Hepatocyte (in vitro differentiated cells): ENCODE results near the gene ATP8B4. TPM values are rescaled to one million over a fixed set of nuclear protein-coding genes. Genes with fewer than 3 reads are reported as not detected.

Source experiments
- DNase-seq: peaks from one replicate; pipeline ENCODE4 v3.0.0-alpha.2; 2016; ENCODE audit warnings: low spot score
- H2AFZ ChIP-seq: fragments of 200-600 bp; sonication (generic); 2 replicates; pipeline ENCODE4 v1.6.0; 2016; ENCODE audit warnings: antibody characterized with exemption, mild to moderate bottlenecking
- H3K27ac ChIP-seq: fragments of 200-600 bp; sonication (generic); 2 replicates; pipeline ENCODE4 v1.5.1; 2016; ENCODE audit warnings: mild to moderate bottlenecking
- H3K27me3 ChIP-seq: fragments of 200-600 bp; sonication (generic); 2 replicates; pipeline ENCODE4 v1.6.1; 2016
- H3K36me3 ChIP-seq: fragments of 200-600 bp; sonication (generic); replicated peaks from 2 replicates; pipeline ENCODE4 v1.5.1; 2016; ENCODE audit warnings: low read depth; ENCODE audit not compliant: insufficient read depth
- H3K4me1 ChIP-seq: fragments of 200-600 bp; sonication (generic); 2 replicates; pipeline ENCODE4 v1.5.1; 2016; ENCODE audit warnings: mild to moderate bottlenecking, moderate library complexity; ENCODE audit not compliant: insufficient read depth
- H3K4me2 ChIP-seq: fragments of 200-600 bp; sonication (generic); 2 replicates; pipeline ENCODE4 v1.6.0; 2016
- H3K4me3 ChIP-seq: fragments of 200-600 bp; sonication (generic); 2 replicates; pipeline ENCODE4 v1.5.1; 2016; ENCODE audit warnings: mild to moderate bottlenecking
- H3K79me2 ChIP-seq: fragments of 200-600 bp; sonication (generic); 2 replicates; pipeline ENCODE4 v1.6.0; 2017; ENCODE audit warnings: mild to moderate bottlenecking
- H3K9me2 ChIP-seq: fragments of 200-600 bp; sonication (generic); replicated peaks from 2 replicates; pipeline ENCODE4 v1.6.0; 2017; ENCODE audit warnings: mild to moderate bottlenecking; ENCODE audit not compliant: insufficient read depth
- H3K9me3 ChIP-seq: fragments of 200-600 bp; sonication (generic); 2 replicates; pipeline ENCODE4 v1.5.1; 2016; ENCODE audit warnings: low read depth, mild to moderate bottlenecking
- H4K20me1 ChIP-seq: fragments of 200-600 bp; sonication (generic); 2 replicates; pipeline ENCODE4 v1.6.0; 2016; ENCODE audit warnings: mild to moderate bottlenecking; ENCODE audit not compliant: insufficient read depth, poor library complexity, severe bottlenecking
- CTCF ChIP-seq: fragments of 200-600 bp; sonication (generic); IDR thresholded peaks from 2 replicates; pipeline ENCODE4 v1.5.1; 2016; ENCODE audit warnings: antibody characterized with exemption, mild to moderate bottlenecking; ENCODE audit not compliant: poor library complexity
- EZH2 ChIP-seq: fragments of 200-600 bp; sonication (generic); IDR thresholded peaks from 2 replicates; pipeline ENCODE4 v1.6.1; 2016; ENCODE audit warnings: antibody characterized with exemption, mild to moderate bottlenecking, borderline replicate concordance
- EZH2phosphoT487 ChIP-seq: fragments of 200-600 bp; sonication (generic); IDR thresholded peaks from one replicate; pipeline ENCODE4 v1.6.1; 2018; ENCODE audit warnings: antibody characterized with exemption, mild to moderate bottlenecking, low read depth, moderate library complexity; ENCODE audit not compliant: unreplicated experiment, severe bottlenecking
- WGBS: methylation state at CpG from one replicate; pipeline ENCODE4 v1.1.6; 2016; ENCODE audit warnings: low lambda C conversion rate; ENCODE audit errors: missing lambda C conversion rate; 5-methylcytosine and 5-hydroxymethylcytosine counted together
- polyA plus RNA-seq: library from polyadenylated mRNA; unstranded; fragments of >200 nt; fragmentation: Nextera tagmentation; extraction: Ambion mirVana; gene quantifications from 2 replicates; pipeline ENCODE4 v1.2.1, GENCODE V29; 2016
- total RNA-seq: library from RNA; depleted of rRNA; stranded (reverse); fragments of >200 nt; gene quantifications from 2 replicates; pipeline ENCODE4 v1.2.3, GENCODE V29; 2014

The ATP8B4 gene
- total and polyA plus RNA-seq, 2 experiments from 2014 or later, result 1.3 to 9.5 TPM

DNA sequence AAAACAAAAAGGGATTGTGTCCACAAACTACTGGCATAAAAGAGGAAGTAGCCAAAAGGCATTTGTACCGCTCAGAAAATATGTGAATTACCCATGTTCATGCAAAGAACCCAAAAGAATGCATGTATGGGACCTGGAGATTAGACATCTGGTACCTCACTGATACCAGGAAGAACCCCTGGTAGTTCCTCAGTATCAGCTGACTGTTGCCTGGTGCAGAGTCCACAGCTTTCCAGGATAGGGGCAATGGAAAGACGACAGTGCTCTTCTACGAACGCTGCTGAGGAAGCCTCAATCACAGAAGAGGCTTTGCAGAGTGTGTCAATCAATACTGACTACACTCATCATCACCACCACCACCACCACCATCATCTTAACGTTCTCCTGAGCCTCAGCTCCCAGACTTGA lies 63.3 kb downstream of the ATP8B4 start:
- Histone ChIP-seq H3K36me3 (no peaks in the 10 kb centered on the region), H3K4me1 (no peaks in the 10 kb centered on the region), H3K27me3 (no peaks in the 10 kb centered on the region), H3K9me2 (no peaks in the 10 kb centered on the region), H2AFZ (no peak overlapping the region), H3K4me3 (no peak overlapping the region), H4K20me1 (no peaks in the 10 kb centered on the region), H3K4me2 (no peak overlapping the region), H3K27ac (no peak overlapping the region), H3K9me3 (no peaks in the 10 kb centered on the region), H3K79me2 (no peaks in the 10 kb centered on the region)
- no peak for DNase-seq
- TF ChIP-seq EZH2 (no peak), CTCF (no peak), EZH2phosphoT487 (no peak)
- WGBS, result 80% methylated on average over 5 of the region's 5 CpGs

- TF ChIP-seq CTCF, result no peak
- TF ChIP-seq EZH2, result no peak
- no peak for TF ChIP-seq EZH2phosphoT487
- H3K4me2 ChIP-seq, result no peak overlapping the region
- DNase-seq, result no peak
- H3K36me3 ChIP-seq, result no peaks in the 10 kb centered on the region
- 64% methylated on average over 1 of the region's 1 CpG for WGBS
- no peaks in the 10 kb centered on the region for H3K79me2 ChIP-seq
- H4K20me1 ChIP-seq, result no peaks in the 10 kb centered on the region
- H3K27me3 ChIP-seq, result no peaks in the 10 kb centered on the region
- H2AFZ ChIP-seq, result no peak overlapping the region
- H3K27ac ChIP-seq, result peak overlapping the region; percentile 31
- no peak overlapping the region for H3K4me3 ChIP-seq
- H3K9me2 ChIP-seq, result no peaks in the 10 kb centered on the region
- no peaks in the 10 kb centered on the region for H3K9me3 ChIP-seq
- H3K4me1 ChIP-seq, result no peaks in the 10 kb centered on the region
Measured at GRCh38 chr15:50055332-50055731, 63.7 kb downstream of the ATP8B4 start.

GRCh38 chr15:50053055-50053856 lies 65.8 kb downstream of the ATP8B4 start:
- H3K9me2 ChIP-seq, result no peaks in the 10 kb centered on the region
- 32% methylated on average over 3 of the region's 3 CpGs for WGBS
- no peaks in the 10 kb centered on the region for H4K20me1 ChIP-seq

More at GRCh38 chr15:50053055-50053856, 65.8 kb downstream of the ATP8B4 start:
- Histone ChIP-seq H3K27ac (peak overlapping the region; percentile 87), H2AFZ (peak overlapping the region; percentile 25), H3K4me3 (no peak overlapping the region), H3K79me2 (no peaks in the 10 kb centered on the region), H3K36me3 (no peaks in the 10 kb centered on the region), H3K9me3 (no peaks in the 10 kb centered on the region), H3K4me2 (peak overlapping the region; percentile 55), H3K27me3 (no peaks in the 10 kb centered on the region), H3K4me1 (no peaks in the 10 kb centered on the region)
- DNase-seq, result peak; percentile 7
- TF ChIP-seq EZH2phosphoT487 (no peak), EZH2 (no peak), CTCF (no peak)
